Measurements from ENCODE around the gene RNF25.
A peak's percentile ranks its signal among the peaks of the same experiment; 100 is the strongest.
"Not testable (repeated sequence)": the region's sequence is repeated elsewhere in the genome, so short reads cannot be mapped to it uniquely, and the experiment has no call there.

GRCh38 chr2:218687400-218688060, 15.7 kb upstream of the RNF25 start:
- not testable (repeated sequence) for TF ChIP-seq POLR2A, POLR2AphosphoS5 (IDR thresholded peaks at IDR 0.05)
- TF ChIP-seq CTCF (IDR thresholded peaks at IDR 0.05), result peak; percentile 78 to 82

Measured in suprapubic skin (tissue), 4 donors.